GM18909 (cell line): ENCODE data around the gene OR5AR1.
"Not testable (repeated sequence)": the region's sequence is repeated elsewhere in the genome, so short reads cannot be mapped to it uniquely, and the experiment has no call there.

ENCODE experiments used
- ATAC-seq: cut with Tn5 transposase; IDR thresholded peaks from one replicate; pipeline ENCODE4 v1.9.1; 2021; ENCODE audit warnings: mild to moderate bottlenecking; ENCODE audit not compliant: unreplicated experiment, poor library complexity

The OR5AR1 gene

DNA sequence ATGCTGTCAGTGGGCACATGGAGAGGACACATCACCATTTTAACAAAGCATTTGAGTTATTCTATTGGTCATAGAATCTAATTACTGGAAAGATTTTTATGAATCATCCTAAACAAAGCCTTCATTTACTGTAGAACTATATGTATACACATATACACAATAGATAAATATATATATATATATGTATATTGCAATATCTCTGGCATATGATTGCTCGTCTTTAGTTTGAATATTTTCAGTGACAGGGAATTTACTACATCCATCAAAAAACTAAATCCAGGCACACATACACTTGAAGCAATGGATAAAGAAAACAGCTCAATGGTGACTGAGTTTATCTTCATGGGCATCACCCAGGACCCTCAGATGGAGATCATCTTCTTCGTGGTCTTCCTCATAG is at the start of gene OR5AR1:
Gene OR5AR1, plus strand, starts transcription at position 301 of the 400 bp plus-strand sequence. Its CDS starts 0 bp downstream, at position 301.
- no peak for ATAC-seq

DNA sequence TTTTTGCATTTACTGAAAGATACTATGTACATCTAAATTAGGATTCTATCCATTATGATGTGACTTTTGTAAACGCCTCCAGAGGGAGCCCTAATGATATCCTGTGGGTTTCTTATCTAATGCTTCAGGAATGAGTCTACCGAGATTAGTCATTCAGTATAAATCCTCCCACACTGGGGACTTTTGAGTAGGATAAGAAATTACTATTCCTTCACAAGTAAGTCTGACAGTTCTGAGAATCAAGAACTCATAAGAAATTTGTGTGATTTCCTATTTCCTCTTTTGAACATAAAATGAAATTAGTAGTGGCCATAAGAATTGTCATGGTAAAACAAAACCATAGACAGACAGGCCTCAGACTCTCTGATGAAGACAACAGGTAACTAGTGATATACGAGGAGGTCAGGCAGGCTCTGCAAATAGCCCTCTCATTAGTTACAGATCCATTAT is 38.8 kb upstream of the OR5AR1 start:
- peak; percentile 56 for ATAC-seq

DNA sequence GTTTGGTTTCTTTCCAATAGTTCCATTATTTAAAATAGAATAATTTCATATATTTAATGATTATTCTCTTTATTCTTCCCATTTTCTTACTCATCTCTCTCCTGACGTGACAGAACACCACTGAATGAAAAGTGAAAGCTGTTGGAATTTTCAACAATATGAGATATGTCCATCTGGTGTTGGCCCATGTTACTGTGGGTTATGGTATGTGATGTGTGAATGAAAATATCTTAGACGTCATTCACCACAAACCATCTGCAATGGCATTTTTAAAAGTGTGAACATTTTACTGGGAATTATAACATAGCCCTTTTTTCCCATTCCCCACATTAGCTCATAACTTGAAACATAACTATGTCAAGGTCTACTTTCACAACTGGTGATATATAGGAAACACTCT is 37.5 kb upstream of the OR5AR1 start:
- no peak for ATAC-seq

DNA sequence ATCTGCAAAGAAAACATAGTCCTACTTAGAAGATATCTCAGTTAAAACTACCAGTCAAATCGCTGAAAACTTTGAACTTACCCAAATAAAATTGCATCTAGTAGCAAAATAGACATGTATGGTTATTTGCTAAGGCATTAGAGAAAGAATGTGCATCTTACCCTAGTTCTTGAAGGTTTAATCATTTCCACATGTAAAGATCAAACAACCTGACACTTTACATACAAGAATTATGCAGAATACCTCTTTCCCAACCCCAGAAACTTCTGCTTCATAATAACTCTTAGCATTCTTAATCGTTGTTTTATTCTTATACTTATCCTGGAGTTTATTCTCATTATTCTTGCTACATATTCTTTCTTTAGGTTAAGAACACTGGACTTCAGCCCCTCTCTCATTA is 31.2 kb upstream of the OR5AR1 start:
- no peak for ATAC-seq

DNA sequence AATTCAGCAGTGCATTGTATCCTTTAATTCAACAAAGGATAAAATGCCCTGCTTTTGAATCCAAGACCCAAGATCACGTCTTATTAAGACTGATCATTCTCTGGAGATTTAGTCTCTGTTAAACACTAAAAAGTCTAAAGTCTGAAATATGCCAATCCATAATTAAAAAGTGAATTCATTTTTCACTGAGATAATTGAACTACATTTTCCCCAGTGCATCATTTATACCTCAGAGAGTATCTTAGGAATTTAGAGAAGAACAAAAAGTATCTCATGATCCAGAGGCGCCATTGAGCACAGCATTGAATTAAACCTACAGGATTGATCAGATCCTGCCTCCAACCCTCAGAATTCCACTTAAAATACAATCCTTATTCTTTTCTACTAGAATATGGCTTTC is 26.6 kb upstream of the OR5AR1 start:
- no peak for ATAC-seq

DNA sequence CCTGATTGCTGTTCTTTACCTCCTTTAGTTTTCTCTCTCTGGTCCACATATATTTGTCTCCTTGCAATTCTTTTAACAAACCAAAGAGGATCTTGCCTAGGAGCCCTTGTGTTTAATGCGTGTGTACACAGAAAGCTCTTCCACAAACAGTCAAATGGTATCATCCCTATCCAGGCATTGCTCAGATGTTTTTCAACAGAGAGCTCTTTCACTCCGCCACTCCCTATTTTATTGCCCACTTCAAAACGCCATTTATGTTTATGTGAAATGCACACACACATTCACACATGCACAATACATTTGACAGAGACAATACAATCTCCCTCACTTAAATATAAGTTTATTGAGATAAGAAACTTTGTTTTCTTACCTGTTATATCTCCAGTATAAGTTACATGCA is 26.0 kb upstream of the OR5AR1 start:
- no peak for ATAC-seq

DNA sequence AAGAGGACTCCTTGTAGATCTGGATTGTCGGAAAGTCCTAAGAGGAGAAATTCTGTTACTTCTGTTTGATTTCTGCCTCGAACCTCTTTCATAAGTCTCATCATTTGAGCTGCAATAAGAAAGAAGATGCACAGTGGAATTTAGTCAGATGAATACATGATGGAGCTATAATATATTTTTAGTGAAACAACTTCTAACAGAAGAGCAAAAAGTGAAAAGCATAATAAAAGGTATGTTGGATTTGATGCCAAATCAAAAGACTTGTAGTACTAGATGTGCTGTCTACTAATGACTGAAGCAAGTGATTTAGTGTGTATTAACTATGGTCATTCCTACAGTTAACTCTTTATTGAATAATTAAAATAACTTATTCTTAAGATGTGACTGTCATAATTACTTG is 21.1 kb upstream of the OR5AR1 start, which contains the start of gene OR5AP2:
Gene OR5AP2, minus strand, starts transcription at position 101 of the 400 bp plus-strand sequence. Its CDS starts 0 bp downstream, at position 101.
- no peak for ATAC-seq

DNA sequence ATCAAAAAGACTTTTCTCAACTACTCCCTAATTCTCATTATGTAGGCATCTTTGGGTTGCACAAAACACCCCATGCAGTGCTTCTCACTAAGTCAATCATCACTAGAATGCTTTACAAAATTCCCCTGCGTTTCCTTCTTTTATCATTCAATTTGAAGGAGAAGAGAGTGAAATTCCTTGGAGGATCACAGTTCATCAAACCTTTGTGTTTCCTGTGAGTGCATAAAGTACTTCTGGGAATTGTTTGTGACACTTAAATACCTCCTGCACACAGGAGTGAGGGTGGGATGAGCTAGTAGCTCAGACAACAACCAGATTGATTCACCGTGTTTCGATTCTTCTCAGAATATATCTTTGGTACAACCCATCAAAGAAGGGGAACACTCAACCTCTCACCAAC is 3.7 kb upstream of the OR5AR1 start:
- ATAC-seq: no peak

DNA sequence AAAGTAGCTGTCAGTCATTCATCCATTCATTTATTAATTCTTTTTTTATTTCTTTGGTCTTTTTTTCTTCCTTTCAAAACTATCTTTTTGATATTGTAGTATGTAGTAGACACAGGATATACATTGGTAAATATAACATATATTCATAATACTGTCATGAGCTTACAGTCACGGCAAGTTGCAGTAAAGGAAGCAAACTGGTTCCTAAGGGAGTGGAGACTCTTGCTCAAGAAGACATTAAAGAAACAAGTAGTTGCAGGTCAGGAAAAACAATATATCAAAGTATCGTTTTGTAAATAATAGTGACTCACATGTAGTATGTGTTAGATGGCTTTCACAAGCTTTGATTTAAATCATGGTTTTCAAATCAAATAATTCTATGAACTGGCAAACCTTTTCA is 7.5 kb downstream of the OR5AR1 start:
- ATAC-seq: no peak

DNA sequence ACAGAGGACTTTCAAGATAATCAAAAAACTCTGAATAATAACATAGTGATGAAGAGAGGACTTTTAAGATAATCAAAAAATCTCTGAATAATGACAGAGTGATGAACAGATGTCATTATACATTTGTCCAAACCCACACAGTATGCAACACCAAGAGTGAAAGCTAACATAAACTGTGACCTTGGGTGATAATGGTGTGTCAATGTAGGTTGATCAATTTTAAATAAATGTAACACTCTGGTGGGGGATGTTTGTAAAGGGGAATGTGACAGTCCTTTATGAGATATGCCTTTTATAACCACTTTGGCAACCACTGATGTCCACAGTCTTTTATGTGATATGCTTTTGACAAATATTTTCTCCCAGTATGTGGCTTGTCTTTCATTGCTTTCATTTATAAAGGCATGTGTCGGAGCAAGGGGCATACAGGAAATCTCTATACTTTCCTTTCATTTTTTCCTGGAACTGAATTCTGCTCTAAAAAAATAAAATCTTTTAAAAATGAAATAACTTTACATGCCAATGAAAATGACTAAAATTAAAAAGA is 25.1 kb downstream of the OR5AR1 start:
- no peak for ATAC-seq

DNA sequence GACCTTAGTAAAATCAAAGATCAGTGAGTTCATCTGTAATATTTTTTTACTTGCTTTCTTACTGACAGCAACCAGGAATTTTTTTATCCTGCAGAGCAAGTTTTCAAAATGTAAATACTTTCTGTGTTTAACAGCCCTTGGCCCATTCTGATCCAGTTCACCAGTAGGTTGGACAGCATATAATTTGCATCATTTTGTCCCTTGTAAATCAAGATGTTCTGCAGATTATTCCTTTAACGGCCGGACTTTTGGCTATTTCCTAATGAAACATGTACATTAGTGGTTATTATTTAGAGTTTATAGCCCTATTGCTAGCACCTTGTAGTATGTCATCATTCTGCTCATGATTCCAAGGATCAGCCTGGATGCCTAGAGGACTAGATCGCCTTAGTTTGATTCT is 27.7 kb downstream of the OR5AR1 start:
- ATAC-seq: not testable (repeated sequence)

DNA sequence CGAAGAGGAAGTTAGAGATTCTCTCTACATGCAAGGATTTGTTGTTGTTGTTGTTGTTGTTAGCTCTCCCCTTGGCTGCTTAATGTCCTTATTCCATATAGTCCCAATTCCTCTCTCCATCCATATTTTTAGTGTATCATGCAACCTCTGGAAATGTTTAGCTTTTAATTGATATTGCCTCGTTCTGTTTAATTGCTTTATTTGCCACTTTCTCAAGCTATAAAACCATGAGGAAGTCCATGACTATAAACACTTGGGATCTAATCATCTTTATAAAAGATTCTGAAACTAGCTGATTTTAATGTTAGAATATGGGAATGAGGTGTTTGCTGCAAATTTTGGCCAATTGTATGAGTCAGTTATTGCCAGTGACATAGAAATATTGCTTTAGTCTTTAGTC is 29.9 kb downstream of the OR5AR1 start:
- ATAC-seq: no peak

DNA sequence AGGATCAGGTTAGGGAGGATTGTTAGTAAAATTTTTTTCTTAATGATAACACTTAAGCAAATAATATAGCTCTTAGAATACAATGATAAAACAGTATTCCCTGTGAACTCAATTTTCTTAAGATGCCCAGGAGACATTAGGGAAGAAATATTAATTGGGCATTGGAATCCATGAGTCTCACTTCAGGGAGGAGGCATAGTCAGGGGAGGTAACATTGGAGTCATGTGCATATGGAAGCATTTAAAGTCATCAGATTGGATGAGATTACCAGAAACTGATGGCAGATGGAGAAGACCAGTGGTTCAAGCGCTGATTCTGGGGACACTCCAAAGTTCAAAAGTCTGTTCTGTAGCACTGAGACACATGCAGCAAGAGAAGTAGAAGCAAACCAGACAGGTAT is 35.3 kb downstream of the OR5AR1 start, which contains the start of gene OR9G1:
Gene OR9G1, plus strand, starts transcription at position 301 of the 400 bp plus-strand sequence. CDS start 1,293 bp downstream, outside the sequence.
- no peak for ATAC-seq

DNA sequence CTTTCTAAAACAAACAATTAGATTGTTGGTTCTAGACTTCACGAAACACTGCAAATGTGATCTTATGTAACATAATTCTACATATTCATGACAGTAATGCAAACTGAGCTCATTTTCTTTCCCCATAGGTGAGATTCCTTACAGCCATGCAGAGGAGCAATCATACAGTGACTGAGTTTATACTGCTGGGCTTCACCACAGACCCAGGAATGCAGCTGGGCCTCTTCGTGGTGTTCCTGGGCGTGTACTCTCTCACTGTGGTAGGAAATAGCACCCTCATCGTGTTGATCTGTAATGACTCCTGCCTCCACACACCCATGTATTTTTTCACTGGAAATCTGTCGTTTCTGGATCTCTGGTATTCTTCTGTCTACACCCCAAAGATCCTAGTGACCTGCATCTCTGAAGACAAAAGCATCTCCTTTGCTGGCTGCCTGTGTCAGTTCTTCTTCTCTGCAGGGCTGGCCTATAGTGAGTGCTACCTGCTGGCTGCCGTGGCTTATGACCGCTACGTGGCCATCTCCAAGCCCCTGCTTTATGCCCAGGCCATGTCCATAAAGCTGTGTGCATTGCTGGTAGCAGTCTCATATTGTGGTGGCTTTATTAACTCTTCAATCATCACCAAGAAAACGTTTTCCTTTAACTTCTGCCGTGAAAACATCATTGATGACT is 36.9 kb downstream of the OR5AR1 start:
- ATAC-seq: no peak

DNA sequence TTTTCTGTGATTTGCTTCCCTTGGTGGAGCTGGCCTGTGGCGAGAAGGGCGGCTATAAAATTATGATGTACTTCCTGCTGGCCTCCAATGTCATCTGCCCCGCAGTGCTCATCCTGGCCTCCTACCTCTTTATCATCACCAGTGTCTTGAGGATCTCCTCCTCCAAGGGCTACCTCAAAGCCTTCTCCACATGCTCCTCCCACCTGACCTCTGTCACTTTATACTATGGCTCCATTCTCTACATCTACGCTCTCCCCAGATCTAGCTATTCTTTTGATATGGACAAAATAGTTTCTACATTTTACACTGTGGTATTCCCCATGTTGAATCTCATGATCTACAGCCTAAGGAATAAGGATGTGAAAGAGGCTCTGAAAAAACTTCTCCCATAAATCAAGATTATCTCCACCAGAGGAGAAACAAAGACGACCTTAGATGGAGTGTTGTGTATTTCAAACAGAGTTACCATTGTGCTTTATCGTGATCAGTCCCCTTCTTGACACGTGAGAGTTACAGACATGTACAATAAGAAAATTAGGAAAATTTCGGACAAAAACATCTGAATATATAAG is 37.5 kb downstream of the OR5AR1 start:
- no peak for ATAC-seq

DNA sequence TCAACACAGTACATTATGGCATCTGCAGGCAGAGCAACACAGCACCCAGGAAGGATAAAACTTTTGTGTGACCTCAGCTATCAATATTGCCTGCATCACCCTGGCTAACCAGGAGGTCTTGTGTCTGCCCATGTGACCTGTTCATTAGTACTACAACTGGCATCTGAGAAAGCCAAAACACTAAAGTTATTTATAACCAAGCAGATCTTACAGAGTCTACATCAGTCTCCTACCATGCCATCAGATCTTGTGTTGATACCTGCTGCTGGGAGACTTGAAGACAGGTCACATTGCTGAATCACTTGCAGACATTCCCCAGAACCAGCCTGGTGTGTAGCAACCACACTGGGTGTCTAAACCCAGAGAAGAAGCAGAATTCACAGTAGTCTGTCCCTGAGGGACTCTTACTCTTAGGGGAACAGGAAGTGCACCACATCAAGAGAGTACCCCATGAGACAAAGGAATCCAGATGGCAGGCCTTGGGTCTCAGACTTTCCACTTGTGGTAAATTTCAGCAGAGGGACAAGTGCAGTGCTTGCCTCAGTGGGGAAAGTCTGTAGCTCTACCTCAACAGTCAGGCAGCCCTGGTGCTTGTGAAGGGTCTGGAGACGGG is 42.4 kb downstream of the OR5AR1 start:
- ATAC-seq: no peak

DNA sequence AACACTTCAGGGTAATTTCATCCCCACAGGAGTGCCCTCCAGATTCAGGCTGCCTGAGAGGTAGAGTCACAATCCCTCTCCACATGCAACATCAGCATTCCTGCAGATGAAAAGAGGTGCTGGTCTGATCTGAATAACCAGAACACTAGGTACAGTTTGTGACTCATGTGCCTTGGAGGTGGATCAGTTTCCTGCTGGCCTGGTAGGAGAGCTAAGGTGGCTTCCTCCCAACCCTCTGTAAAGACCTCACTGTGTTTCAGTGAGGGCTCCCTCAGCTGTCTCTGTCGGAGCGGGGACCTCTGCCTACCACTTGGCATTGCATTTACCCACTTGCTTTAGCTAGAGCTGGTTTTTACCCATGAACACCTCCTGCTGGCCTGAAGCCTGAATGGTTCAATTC is 43.0 kb downstream of the OR5AR1 start:
- ATAC-seq: no peak

DNA sequence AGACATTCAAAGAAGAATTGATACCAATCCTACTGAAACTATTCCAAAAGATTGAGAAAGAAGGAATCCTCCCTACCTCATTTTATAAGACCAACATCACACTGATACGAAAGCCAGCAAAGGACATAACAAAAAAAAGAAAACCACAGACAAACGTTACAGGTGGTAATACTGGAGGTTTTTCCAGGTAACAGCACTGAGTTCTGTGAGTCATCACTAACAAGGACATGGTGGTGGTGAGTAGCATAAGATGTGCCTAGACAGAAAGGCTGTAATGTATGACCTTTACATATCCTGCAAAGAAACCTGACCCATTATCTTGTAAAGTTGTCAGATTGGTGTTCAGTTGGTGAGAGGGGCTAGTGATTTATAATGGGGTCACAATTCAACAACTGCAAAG is 50.7 kb downstream of the OR5AR1 start:
- ATAC-seq: no peak
